Epithelial cell of umbilical artery (primary cell): Measurements from ENCODE around the gene FRMD1. TPM values are rescaled to one million over a fixed set of nuclear protein-coding genes. Genes with fewer than 3 reads are reported as not detected.

Source experiments
- total RNA-seq: library from RNA; depleted of rRNA; stranded (reverse); fragments of >200 nt; gene quantifications from 2 replicates; pipeline ENCODE4 v1.2.3, GENCODE V29; 2014

Gene FRMD1
- under 0.01 TPM in 1 of 2 replicates, not detected in the other for total RNA-seq

DNA sequence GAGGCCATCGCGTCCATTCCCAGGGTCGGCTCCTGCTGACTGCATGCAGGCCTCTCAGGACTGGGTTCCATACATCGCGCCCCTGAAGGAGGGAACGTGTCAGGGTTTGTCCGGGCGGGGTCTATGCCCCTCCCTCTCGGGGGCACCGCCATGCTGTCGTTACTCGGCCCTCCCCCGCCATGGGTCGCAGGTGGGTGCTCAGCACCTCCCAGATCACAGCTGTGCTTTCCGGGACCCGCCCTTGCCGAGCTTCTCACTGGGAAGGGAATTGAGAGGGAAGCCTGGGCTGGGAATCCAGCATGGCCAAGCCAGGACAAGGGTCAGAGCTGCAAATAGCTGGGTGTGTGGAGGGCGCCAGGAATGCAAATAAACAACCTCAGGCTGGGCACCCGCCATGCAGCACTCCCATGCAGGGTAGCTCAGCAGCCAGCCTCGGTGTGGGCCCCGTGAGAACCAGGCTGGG, at the start of gene FRMD1:
TSS of gene FRMD1 (minus strand) at position 270 of the 463 bp plus-strand sequence. CDS start at position 152, 118 bp downstream.

Other genes starting within 250 kb of the FRMD1 start
- gene KIF25, start 81.5 kb downstream of the FRMD1 start, total RNA-seq, result not detected in 2 replicates
- not detected in 2 replicates for gene DACT2, start 240.6 kb upstream of the FRMD1 start, total RNA-seq